ENCODE measurements around the gene NGFR.
A peak's percentile ranks its signal among the peaks of the same experiment; 100 is the strongest.
"Not testable (repeated sequence)": the region's sequence is repeated elsewhere in the genome, so short reads cannot be mapped to it uniquely, and the experiment has no call there.

Gene NGFR

DNA sequence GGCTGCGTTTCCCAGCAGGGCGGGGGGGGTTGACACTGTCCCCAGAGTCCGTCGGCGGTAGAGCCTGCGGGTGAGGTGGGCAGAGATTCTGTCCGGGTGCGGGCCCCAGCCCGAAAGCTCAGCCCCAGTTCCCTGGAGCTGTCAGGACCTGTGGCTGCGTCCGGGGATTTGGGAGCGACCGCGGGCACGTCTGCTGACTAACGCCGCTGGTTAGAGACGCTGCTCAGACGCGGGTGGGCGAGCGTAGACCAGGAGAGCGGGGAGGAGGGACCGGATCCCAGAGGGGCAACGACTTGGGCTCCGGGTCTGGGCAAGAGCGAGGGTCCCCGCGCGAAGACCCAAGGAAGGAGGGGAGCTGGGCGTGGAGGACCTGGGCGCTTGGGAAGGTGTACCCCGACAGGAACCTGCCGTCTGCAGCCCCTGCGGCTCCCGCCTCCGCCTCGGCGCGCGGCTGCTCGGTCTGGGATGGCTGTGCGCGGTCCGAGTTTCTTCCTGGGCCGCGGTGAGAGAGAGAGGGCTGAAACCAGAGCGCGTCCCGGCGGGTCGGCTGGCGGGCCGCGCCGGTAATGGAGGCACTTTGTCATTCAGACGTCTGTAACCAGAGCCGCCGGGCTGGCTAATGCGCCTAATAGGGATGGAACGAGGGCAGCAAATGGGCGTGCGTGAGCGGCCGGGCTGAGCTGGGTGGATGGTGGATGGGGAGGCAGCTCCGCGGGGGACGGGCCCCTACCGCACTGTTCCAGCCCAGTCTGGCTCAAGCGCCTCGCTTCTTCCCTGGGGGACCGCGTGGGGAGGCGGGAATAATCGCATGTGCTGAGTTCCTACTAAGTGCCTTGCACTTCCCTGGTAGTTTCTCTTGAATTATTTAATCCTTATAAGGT lies 2.3 kb downstream of the NGFR start:
- no peak for DNase-seq

DNA sequence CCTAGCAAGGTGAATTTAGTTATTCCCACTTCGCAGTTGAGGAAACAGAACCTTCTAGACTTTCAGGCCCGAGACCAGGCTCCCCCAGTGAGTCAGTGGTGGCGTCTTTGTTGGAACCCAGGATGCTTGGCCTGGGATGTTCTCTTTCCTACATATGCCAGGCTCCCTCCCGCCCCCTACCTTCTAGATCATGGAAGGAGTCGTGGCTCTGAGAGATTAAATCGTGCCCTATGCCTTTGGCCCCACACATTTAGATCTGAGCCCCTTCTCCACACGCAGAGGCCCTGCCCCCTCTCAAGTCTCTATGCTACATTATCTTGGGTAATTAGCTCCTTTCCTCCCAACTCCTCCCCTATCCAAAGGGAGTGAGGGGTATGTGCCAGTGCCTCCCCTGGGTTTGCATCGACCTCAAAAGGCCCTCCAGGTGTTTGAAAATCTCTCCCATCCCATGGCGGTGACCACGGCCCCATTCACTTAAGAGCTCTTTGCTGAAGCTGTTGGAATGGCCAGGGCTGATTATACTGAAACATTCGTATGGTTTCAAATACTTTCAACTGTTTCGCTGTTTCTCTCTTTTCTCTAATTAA lies 3.0 kb downstream of the NGFR start:
- DNase-seq: no peak

DNA sequence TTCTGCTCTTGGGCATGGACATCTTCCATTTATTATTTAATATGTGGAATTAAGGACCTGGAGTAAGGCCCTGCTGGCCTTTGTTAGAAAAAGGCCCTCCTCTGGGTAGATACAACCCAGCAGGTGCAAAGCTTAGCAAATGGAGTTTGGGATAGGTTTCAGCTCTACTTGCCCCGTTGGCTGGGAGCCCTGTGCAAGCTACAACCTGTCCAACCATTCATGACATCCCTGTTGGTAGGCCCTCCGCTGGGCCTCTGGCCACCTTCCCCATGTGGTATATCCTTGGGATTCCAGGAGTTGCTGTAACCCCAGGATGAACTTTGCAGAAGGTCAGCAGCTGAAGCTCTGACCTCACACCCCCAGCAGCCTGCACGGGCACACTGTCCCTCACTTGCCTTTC lies 6.4 kb downstream of the NGFR start:
- no peak for DNase-seq

DNA sequence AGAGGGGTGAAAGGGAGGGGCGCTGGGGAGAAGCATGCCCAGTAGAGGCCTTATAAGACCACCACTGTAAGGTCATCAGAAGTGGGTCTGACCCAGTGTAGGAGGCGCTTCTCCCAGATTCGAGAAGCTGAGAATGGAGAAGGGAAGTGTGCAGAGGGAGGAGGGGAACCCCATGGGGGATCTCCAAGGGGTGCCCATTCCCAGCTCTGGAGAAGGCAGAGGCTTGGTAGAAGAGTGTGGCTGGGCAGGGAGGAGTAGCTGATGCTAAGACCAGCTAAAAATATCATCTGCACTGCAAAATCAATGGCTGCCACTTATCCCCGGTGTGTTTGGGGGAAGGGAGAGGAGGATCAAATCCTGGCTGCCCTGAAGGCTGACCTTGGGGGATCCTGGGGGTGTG lies 7.2 kb downstream of the NGFR start:
- no peak for DNase-seq

DNA sequence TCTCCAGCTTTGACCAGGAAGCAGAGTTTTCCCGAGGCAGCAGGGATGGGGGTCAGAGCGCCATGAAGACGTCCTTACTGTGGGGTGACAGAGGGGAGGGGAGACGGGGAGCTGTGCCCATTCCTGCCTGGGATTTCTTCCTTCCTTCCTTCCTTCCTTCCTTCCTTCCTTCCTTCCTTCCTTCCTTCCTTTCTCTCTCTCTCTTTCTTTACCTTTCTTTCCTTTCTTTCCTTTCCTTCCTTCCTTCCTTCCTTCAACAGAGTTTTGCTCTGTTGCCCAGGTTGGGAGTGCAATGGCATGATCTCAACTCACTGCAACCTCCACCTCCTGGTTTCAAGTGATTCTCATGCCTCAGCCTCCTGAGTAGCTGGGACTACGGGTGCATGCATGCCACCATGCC lies 7.6 kb downstream of the NGFR start:
- DNase-seq: not testable (repeated sequence)

DNA sequence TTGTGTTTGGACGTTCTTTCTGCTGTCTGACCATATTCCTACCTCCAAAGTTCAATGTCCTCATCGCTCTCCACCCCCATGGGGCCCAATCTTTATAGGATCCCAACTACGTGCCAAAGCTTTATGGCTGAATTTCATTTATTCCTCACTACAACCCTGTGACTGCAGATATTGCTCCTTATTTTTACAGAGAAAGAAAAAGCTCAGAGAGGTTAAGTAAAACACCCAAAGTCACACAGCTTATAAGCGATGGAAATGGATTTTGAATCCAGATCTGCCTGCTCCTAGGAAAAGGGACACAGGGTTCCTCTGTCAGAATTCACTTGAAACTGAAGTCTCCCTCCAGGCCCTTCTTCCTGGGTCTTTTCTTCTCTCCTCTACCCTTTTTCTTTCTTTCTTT lies 9.3 kb downstream of the NGFR start:
- no peak for DNase-seq

DNA sequence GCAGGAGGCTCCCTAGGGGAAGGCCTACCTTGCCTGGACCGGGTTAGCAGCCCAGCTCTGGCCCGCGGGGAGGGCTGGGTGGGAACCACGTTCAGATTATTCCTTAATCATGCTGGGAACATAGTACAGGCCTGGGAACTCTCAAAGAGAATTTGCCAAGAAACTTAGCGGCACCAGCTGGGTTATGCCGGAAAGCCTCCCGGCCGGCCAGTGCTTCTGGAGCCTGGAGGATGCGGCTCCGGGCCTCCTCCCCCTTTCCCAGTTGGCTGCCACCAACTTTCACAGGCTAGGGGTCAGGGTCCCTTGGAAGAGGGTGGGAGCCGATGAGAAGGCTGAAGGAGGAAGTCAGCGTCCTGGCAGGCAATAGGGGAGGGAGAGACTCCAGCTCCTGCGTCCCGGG lies 10.8 kb downstream of the NGFR start:
- DNase-seq: no peak

DNA sequence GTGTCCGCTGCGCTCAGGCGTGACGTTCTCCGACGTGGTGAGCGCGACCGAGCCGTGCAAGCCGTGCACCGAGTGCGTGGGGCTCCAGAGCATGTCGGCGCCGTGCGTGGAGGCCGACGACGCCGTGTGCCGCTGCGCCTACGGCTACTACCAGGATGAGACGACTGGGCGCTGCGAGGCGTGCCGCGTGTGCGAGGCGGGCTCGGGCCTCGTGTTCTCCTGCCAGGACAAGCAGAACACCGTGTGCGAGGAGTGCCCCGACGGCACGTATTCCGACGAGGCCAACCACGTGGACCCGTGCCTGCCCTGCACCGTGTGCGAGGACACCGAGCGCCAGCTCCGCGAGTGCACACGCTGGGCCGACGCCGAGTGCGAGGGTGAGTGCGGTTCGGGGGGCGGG lies 11.2 kb downstream of the NGFR start:
- DNase-seq: no peak

DNA sequence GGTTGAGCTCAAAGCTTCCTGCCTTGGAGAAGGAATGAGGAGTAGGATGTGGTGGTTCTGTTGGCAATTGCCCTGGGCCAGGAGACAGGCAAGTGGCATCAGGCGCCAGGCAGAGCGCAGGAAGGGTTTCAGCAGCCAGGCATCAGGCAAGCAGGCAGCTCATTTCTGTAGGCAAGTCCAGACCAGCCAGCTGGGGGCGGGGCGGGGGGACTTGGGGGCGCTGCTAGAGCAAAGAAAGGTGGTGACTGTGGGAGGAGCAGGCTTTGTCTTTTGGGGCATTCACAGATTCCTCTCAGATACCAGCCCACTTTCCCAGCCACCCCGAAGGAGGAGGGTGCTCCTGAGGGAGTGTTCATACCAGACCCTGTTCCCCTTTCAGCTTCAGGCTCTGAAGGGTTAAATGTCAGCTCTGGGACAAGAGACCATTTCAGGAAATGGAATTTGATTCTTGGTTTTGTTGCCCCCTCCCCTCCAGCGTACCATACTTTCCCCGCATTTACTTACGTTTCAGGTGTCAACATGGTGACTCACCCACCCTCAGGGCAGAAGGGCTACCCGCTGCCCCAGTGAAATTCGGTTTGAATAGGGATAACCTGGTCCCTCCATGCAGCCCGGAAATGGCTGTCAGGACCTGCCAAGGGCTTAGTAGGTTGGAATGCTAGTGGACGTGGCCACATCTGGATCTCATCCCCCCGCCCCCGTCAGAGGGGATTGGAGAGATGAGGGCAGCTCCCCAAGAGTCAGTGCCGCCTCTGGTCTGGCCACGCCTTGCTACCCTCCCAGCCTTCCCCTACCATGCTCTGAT lies 13.2 kb downstream of the NGFR start:
- DNase-seq: no peak

DNA sequence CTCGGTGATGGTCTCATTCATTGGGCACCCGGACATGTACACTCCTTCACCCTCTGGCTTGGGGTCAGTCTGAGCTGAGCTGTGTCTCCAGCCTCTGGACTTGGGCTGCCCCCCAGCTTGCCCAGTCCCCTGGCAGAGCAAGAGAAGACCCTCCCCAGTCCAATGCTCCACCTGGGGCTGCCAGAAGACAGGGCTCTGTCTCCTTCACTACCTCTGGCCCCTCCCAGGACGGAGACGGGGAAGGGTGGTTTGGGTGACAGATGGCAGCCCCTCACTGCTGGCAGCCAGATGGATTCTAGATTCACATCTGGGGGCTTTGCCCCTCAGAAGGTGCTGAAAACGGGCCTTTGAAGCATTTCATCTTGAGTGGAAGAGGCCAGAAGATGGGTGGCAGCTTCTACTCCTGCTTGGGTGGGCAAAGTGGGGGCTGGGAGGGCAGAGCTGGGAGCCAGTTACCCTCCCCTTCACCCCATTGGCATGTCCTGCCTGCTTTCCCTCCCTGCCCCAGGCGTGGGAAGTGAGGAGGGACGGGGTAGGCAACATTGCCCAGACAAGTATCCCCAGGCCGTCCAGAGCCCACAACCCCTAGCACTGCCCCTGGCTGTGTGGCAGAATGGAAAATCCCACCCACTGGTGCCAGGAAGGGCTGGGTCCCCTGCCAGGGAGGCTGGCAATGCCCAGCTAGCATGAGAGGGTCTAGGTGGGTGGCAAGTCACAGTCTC lies 13.9 kb downstream of the NGFR start:
- no peak for DNase-seq

DNA sequence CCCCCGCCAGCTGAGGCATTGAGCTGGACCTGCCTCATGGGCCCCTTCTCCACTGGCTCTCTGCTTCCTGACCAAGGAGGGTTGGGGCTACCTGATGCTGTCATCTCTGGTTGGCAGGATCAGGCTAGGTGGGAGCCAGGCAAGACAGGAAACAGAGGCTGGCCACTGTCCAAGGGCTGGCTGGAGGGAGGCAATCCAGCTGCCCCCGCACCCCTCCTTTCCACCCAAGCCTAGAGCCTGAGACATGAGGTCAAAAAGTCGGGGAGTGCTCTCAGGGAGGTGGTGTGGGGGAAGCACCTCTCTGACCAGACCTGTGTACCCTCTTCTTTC lies 14.5 kb downstream of the NGFR start:
- no peak for DNase-seq

DNA sequence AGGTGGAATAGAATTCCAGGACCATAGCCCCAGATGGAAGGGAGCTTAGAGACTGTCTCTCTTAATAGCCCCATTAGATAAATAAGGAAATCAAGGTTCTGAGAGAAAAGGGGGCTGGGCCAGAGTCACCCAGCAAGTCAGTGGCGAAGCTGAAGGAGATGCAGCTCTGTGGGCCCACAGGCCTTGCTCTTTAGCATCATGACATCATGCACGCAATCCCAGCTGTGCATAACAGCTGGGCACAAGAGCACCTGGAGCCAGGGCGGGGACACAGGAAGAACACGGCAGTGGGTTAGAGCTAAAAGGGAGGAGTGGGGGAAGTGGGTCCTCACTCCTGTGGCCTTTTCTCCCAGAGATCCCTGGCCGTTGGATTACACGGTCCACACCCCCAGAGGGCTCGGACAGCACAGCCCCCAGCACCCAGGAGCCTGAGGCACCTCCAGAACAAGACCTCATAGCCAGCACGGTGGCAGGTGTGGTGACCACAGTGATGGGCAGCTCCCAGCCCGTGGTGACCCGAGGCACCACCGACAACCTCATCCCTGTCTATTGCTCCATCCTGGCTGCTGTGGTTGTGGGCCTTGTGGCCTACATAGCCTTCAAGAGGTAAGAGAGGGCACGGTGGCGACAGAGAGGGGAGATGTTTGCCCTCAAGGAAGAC lies 15.1 kb downstream of the NGFR start:
- DNase-seq: no peak

DNA sequence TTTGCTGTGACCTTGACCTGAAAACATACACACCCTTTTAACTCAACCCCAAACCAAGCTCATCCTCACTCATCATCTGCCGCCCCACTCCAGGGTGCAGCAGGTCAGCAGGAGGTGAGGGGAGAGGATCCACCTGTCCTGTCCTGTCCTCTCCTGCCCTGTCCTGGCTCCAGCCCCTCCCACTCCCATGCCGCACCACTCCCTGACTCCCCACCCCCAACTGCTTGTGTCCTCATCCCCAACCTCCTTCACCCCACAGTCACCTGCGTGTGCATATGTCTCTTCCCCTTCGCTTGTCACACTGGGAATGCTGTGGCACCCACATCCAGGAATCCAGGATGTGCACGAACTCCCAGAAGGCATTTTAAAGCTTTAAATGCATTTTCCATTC lies 15.6 kb downstream of the NGFR start:
- DNase-seq: no peak

DNA sequence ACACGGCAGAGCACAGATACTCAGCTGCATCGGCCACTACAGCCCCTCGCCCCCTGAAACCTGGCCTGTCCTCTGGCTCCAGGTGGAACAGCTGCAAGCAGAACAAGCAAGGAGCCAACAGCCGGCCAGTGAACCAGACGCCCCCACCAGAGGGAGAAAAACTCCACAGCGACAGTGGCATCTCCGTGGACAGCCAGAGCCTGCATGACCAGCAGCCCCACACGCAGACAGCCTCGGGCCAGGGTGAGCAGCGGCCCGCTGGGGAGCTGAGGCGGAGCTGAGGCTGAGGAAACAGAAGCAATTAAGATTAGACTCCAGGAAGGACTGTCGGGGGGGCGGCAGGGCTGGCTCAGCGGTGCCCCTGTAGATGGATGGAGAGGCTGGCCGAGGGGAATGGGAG lies 16.7 kb downstream of the NGFR start:
- DNase-seq: no peak

DNA sequence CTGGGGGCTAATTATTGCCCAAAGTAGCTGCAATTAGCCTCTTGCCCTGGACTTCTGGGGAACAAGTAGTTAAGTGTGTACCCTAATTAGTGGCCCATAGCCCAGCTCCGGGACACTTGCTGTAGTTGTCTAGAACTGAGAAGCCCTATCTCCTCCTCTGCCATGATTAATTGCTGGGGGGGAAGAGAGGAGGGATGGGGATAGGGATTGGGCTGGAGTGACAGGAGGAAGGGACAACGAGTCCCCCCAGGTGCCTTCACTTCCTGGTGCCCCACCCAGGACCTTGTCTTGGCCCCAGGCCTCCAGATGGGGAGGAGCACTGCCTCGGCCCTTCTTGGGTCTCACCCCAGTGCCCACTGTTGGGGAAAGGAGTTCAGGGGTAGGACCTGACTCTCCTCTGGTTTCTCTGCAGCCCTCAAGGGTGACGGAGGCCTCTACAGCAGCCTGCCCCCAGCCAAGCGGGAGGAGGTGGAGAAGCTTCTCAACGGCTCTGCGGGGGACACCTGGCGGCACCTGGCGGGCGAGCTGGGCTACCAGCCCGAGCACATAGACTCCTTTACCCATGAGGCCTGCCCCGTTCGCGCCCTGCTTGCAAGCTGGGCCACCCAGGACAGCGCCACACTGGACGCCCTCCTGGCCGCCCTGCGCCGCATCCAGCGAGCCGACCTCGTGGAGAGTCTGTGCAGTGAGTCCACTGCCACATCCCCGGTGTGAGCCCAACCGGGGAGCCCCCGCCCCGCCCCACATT lies 17.4 kb downstream of the NGFR start:
- DNase-seq: no peak

DNA sequence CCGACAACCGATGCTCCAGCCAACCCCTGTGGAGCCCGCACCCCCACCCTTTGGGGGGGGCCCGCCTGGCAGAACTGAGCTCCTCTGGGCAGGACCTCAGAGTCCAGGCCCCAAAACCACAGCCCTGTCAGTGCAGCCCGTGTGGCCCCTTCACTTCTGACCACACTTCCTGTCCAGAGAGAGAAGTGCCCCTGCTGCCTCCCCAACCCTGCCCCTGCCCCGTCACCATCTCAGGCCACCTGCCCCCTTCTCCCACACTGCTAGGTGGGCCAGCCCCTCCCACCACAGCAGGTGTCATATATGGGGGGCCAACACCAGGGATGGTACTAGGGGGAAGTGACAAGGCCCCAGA lies 17.9 kb downstream of the NGFR start:
- no peak for DNase-seq

DNA sequence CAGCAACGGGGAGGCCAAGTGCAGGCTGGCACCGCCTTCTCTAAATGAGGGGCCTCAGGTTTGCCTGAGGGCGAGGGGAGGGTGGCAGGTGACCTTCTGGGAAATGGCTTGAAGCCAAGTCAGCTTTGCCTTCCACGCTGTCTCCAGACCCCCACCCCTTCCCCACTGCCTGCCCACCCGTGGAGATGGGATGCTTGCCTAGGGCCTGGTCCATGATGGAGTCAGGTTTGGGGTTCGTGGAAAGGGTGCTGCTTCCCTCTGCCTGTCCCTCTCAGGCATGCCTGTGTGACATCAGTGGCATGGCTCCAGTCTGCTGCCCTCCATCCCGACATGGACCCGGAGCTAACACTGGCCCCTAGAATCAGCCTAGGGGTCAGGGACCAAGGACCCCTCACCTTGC lies 18.5 kb downstream of the NGFR start:
- DNase-seq: no peak

DNA sequence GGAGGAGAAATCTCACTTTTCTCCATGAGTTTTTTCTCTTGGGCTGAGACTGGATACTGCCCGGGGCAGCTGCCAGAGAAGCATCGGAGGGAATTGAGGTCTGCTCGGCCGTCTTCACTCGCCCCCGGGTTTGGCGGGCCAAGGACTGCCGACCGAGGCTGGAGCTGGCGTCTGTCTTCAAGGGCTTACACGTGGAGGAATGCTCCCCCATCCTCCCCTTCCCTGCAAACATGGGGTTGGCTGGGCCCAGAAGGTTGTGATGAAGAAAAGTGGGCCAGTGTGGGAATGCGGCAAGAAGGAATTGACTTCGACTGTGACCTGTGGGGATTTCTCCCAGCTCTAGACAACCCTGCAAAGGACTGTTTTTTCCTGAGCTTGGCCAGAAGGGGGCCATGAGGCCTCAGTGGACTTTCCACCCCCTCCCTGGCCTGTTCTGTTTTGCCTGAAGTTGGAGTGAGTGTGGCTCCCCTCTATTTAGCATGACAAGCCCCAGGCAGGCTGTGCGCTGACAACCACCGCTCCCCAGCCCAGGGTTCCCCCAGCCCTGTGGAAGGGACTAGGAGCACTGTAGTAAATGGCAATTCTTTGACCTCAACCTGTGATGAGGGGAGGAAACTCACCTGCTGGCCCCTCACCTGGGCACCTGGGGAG lies 19.1 kb downstream of the NGFR start:
- no peak for DNase-seq

DNA sequence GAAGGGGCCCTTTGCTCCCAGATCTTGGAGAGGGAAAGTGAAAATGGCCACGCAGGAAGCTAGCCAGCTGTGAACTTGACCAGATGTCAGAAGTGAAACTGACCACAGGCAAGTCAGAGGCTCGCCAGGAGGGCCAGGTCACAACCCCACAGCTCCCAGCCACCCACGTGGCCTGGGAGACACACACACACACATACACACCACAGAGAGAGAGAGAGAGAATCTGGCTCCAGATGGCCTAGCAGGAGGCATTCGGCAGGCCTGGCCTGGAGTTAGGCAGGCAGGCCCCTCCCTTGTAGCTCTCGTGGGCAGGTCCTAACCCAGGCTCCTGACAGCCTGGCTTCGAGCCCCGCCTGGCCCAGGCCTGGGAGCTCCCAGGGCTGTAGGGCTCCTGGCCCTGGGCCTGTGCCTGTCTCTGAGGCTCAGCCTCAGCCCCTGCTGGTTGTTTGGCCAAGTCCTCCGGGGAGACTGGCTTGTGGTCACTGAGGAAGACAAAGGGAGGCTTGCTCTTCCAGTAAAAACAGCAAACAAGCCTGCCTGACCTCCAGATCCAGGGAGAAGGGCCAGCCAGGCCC lies 20.2 kb downstream of the NGFR start:
- DNase-seq: no peak

DNA sequence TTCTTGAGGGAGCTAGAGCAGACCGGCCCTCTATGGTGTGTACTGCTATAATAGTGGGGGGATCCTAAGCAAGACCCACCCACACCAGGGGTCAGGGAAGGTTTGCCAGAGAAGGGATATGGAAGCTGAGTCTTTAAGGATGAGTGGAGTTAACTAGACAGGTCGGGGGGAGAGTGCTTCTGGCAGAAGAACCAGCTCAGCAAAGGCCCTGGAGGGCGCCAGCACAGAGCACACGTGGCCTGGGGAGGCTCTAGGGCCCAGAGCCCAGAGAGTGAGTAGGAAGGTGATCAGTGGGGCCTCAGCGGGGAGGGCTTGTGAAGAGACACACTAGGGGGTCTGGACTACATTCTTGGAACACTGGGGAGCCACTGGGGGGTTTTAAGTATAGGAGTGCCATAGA lies 21.1 kb downstream of the NGFR start:
- DNase-seq: no peak

DNA sequence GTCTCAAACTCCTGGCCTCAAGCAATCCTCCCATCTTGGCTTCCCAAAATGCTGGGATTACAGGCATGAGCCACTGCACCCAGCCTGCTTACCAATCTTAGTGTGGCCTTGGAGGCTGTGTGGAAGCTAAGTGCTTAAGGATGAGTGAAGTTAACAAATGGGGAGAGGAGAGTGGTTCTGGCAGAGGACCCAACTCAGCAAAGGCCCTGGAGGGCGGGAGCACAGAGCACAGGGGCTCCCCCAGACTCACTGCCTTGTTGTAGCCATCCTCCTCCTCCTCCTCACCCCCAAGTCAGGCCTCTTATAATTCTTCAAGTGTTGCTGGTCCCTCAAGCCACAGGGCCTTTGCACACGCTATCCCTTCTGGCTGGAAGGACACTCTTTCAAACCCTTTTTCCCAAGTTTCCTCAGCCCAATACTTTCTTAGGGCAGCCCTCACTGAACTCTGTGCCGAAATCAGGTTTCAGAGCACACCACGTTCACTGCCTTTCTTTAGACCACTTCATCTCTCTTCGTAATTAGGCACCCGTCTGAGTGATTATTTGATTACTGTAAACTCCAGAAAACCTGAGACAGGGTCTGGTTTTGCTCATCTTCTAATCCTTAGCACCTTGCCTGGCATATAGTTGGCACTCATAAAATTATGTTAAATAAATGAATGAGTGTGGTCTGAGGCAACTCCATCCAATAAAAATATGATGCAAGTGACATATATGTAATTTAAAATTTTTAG lies 23.4 kb downstream of the NGFR start:
- peak; percentile 9 for DNase-seq

All from activated CD4-positive, CD25-positive, alpha-beta regulatory T cell treated with anti-CD3 and anti-CD28 coated beads, Interleukin-2, amount 50 U/mL, for 72 hours (primary cell).